Raji (cell line): Measurements from ENCODE around the gene CDH4.

ENCODE experiments used
- POLR2A ChIP-seq: IDR thresholded peaks from 2 replicates; pipeline ENCODE4 v1.6.1; 2011; ENCODE audit warnings: low read depth, low read length, control low read depth; ENCODE audit not compliant: insufficient read depth

The CDH4 gene

GRCh38 chr20:61290721-61291120 lies 38.7 kb downstream of the CDH4 start:
- TF ChIP-seq POLR2A = no peak

DNA sequence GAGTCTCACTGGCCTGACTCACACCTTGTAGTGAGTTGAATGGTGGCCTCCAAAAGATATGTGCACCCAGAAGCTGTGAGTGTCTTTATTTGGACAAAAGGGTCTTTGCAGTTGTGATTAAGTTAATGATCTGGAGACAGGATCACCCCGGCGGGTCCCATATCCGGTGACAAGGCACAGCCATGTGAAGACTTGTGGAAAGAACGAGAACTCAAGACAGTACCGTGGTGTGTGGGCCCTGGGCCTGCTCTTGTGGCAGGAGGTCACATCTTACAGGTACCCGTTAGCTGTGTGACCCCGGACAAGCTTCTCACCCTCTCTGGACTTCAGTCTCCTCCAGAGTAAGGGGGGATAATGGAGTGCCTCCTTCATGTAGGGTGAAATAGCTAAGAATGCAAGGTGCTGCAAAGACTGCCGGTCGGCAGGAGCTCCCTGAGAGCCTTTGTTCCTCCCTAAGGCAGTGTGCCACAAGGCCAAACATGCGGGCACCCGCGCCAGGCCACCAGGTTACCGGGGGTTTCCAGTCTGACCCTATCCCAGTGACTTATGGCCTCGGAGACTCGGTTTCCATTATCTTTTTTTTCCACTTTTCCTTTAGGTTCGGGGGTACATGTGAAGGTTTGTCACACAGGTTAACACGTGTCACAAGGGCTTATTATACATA lies 39.2 kb downstream of the CDH4 start:
- no peak for TF ChIP-seq POLR2A

- no peak for TF ChIP-seq POLR2A
These were observed 40.3 kb downstream of the CDH4 start for GRCh38 chr20:61292391-61292790.

DNA sequence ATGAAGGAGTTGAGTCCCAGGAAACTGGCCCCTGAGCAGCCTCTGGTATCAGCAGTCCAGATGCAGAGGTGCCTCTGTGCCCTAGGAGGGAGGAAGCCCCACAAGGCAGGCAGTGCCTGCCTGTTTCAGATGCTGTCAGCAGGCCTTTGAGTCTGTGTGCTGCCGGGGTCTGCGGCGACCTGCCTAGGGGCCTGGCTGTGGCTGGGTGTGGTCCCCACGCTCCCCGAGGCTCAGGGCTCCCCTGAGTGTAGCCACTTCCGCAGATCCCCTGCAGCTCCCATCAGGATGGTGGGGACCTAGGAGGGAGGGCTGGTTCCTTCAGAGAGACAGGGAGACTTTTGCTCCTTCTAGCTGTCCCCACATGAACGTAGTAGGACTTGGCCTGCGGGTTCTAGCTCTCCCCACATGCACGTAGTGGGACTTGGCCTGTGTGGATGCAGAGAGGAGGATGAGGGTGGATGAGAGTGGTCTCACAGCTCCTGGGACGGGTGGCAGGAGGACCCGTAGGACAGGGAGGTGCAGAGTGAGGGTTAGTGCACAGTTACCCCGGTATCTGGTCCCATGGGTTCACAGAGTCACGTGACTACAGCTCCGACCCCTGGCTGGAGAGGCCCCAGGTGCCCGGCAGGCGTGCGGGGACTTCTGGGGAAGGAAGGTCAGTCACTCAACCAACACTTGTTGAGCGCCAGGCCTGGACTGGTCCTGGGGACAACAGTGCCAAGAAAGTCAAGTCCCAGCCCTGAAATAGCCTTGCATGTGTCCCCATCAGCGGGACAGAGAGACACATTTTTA lies 41.0 kb downstream of the CDH4 start:
- no peak for TF ChIP-seq POLR2A

GRCh38 chr20:61293951-61294350 lies 41.9 kb downstream of the CDH4 start:
- TF ChIP-seq POLR2A = no peak

GRCh38 chr20:61295249-61295648 lies 43.2 kb downstream of the CDH4 start:
- no peak for TF ChIP-seq POLR2A

- no peak for TF ChIP-seq POLR2A
These were observed 43.9 kb downstream of the CDH4 start for GRCh38 chr20:61295682-61296628.

DNA sequence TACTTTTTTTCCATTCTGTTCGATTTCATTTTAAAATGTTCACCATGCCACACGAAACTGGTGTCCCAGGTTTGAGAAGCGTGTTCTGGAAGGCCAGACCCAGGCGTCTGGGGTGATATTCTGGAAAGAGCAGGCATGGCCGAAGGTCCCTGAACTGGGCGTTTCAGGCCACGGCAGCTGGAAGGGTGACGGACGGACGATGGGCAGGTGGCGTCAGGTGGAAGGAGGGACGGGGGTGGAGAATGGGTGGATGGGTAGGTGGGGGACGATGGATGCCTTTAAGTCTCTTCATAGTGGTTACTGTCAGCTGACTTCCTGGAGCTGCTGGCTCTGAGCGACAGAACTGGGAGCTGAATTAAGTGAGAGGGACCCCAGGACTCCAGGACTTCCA lies 44.6 kb downstream of the CDH4 start:
- TF ChIP-seq POLR2A = no peak

DNA sequence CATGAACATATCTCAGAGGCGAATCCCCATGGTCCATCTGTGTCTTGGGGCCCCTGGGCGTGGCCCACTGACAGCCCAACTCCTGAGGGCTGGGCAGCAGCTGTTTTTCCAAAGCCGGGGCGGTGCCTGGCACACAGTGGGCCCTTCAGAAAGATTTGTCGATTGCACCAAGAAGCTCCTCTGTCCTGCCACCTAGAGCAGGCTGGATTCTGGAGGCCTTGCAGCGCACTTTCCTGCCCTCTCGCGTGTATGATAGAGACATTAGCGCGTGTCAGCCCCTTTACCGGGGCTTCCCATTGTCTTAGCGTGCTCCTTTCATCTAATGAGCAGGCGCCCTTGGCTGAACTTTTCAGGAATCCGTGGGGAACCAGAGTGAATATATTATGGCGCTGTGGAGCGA lies 45.4 kb downstream of the CDH4 start:
- no peak for TF ChIP-seq POLR2A

- TF ChIP-seq POLR2A = no peak
These were observed 45.9 kb downstream of the CDH4 start for GRCh38 chr20:61297986-61298385.

DNA sequence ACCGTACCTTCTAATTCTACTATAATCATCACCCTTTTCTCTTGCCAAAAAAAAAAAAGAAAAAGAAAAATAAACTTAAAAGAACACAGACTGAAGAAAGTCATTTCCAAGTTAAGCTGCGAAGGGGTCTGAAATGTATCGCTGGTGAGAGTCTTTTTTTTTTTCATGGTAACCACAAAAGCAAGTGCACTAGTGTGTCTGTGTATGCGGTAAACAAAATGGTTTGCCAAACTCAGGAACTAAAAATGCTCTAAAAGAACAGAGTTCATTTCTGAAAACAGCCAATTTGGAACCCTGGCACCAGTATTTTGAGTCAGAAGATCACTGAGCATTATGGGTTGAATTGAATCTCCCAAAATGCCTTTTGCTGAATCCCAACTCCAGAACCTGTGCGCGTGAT lies 46.6 kb downstream of the CDH4 start:
- TF ChIP-seq POLR2A = no peak

DNA sequence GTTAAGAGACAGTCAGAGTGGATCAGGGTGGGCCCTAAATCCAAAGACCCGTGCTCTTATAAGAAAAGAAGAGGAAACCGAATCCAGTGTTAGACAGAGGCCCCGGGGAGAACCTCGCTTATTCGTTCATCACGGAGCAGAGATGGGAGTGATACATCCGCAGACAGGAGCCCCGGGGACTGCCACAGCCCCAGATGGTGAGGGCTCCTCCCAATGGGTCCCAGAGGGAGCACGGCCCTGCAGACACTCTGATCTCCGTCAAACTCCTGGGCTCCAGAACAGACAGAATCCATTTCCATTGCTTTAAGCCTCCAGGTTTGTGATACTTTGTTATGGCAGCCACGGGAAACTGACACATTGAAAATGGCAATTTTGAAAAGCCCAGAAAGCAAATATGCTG lies 47.0 kb downstream of the CDH4 start:
- no peak for TF ChIP-seq POLR2A

DNA sequence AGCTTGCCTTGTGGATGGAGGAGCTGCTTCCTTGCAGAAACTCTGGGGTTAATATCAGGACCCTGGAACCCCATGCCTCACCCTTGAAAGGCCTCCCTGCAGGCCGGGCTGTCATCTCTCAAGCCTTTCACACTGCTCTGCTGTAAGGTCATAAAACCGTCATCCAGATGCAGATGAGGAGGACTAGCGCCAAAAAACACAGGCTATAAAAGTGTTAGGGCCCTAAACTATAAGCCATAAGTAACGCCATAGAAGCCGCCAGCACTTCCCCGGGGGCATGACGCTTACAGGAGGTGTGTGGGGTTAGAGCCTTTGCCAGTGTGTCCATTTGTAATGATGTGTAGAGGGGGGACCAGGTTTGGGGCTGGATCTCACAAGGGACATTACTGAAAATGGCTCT lies 47.6 kb downstream of the CDH4 start:
- no peak for TF ChIP-seq POLR2A

GRCh38 chr20:61300293-61300692 lies 48.2 kb downstream of the CDH4 start:
- TF ChIP-seq POLR2A = no peak

- TF ChIP-seq POLR2A = no peak
These were observed 48.6 kb downstream of the CDH4 start for GRCh38 chr20:61300709-61301108.
